CD1c-positive myeloid dendritic cell (primary cell): ENCODE results near the gene RASD2.
A peak's percentile ranks its signal among the peaks of the same experiment; 100 is the strongest.
"Not testable (repeated sequence)": the region's sequence is repeated elsewhere in the genome, so short reads cannot be mapped to it uniquely, and the experiment has no call there.

Experiments used
- DNase-seq: peaks from one replicate; pipeline ENCODE4 v3.0.0-alpha.2; 2016; ENCODE audit errors: extremely low spot score

RASD2 gene, protein sequence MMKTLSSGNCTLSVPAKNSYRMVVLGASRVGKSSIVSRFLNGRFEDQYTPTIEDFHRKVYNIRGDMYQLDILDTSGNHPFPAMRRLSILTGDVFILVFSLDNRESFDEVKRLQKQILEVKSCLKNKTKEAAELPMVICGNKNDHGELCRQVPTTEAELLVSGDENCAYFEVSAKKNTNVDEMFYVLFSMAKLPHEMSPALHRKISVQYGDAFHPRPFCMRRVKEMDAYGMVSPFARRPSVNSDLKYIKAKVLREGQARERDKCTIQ

GRCh38 chr22:35540595-35541253, at the start of gene RASD2:
RASD2 (plus strand) TSS chr22:35540831; CDS start chr22:35546810, 5,979 bp downstream.
- DNase-seq = peak; percentile 59

GRCh38 chr22:35491061-35491907, 49.3 kb upstream of the RASD2 start:
- DNase-seq = not testable (repeated sequence)

DNA sequence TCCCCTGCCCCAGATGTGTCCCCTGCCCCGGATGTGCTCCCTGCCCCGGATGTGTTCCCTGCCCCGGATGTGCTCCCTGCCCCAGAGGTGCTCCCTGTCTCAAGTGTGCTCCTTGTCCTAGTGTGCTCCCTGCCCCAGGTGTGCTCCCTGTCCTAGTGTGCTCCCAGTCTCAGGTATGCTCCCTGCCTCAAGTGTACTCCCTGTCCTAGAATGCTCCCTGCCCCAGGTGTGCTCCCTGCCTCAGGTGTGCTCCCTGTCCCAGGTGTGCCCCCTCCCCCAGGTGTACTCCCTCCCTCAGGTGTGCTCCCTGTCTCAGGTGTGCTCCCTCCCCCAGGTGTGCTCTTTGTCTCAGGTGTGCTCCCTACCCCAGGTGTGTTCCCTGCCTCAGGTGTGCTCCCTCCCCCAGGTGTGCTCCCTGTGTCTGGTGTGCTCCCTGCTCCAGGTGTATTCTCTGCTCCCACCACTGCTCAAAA, 48.7 kb upstream of the RASD2 start:
- no peak for DNase-seq

DNA sequence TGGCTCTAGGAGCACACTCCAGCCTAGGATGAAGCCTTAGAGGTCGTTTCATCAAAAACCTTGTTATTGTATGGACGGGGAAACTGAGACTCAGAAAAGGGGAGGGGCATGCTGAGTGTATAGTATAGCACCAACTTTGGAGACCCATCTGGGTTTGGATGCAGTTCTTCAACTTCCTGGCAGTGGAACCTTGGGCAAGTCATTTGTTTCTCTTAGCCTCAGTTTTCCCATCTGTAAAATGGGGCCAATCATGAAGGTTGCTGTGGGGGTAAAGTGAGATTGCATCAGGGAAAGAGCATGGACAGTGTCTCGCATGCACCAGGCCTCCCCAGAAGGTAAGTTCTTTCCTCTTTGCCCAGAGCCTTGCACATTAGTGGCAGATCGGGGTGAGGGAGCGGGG, 47.6 kb upstream of the RASD2 start:
- DNase-seq = no peak

DNA sequence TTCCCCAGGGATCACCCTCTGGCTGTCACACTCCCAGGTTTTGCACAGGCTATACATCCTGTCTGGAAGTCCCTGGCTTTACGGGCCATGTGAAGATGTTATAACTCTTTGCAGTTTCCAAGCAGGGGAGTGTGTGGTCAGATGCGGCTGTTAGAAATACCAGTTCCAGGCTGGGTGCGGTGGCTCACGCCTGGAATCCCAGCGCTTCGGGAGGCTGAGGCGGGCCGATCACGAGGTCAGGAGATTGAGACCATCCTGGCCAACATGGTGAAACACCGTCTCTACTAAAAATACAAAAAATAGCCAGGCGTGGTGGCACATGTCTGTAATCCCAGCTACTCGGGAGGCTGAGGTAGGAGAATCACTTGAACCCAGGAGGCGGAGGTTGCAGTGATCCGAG, 44.9 kb upstream of the RASD2 start:
- DNase-seq = not testable (repeated sequence)

DNA sequence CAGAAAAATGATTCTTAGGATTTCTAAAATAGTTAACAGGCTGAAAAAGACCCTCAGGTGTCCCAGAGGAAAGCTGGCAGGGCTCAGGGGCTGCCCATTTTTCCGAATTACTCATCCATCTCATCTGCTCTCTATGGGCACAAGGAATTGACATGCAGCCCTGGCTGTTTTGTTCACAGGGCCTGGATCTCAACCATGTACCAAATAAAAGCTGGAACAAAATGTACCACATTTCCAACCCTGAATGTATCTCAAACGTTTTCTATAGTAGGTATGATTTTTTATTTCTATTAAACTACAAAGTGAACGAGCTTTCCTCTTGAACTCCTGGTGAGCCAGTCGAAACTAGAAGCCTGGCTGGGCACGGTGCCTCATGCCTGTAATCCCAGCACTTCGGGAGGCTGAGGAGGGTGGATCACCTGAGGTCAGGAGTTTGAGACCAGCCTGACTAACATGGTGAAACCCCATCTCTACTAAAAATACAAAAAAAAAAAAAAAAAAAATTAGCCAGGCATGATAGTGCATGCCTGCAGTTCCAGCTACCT, 43.8 kb upstream of the RASD2 start:
- no peak for DNase-seq

GRCh38 chr22:35498026-35498800, 42.4 kb upstream of the RASD2 start:
- DNase-seq = no peak

GRCh38 chr22:35502836-35503235, 37.8 kb upstream of the RASD2 start:
- DNase-seq = no peak

DNA sequence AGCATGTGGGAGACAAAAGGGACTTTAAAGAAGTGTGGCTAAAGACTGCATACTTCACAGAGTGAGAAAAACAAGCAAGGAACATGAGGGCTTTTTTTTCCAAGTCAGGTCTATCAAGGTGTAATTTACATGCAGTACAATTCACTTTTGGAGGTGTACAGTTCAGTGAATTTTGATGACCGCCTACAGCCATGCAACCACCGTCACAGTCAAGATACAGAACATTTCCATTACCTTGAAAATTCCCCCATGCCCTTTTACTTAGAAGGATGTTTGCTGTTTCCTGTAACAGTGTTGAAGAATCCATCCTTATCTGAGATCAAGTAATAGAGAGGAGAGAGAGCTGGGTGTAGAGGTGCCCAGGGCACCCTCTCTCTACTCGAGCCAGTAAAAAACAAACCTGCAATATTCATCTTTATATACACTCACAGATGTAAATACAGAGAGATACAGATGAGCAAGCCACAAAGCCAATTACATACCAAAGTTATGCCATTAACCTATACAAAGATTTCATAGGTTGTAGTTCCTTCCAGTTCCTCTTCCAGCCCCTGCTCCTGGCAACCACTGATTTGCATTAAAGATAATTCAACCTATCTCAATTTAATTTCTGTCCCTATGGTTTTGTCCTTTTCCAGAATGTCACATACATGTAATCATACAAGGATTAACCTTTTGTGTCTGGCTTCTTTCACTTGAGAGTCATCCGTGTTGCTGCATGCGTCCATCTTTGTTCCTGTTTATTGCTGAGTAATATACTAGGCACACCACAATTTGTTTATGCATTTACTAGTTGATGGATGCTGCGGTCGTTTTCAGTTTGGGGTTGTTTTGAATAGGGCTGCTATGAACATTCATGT, 35.0 kb upstream of the RASD2 start:
- no peak for DNase-seq

GRCh38 chr22:35506259-35506570, 34.4 kb upstream of the RASD2 start:
- DNase-seq = no peak

- not testable (repeated sequence) for DNase-seq
These were observed 32.8 kb upstream of the RASD2 start for GRCh38 chr22:35507851-35508250.

DNA sequence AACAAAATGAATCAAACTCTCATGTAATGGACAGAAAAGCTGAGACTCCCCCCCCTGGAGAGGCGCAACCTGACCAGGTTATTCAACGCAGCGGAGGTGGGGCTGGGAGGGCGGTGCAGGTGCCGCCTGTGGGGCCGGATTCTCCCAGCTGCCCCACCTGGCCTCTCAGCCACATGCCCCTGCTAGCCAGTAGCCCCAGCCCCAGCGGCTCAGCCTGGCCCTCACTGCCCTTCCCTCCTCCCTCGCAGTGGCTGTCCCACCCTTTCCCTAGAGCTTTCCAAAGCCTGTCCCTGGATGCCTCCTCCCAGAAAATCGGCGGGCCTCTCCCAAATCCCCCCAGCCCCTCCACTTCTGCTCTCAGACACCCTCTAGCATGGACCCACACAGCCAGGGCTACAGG, 31.2 kb upstream of the RASD2 start:
- DNase-seq = no peak

GRCh38 chr22:35509960-35510359, 30.7 kb upstream of the RASD2 start:
- DNase-seq = no peak

GRCh38 chr22:35510481-35510934, 30.1 kb upstream of the RASD2 start:
- no peak for DNase-seq

GRCh38 chr22:35510951-35511350, 29.7 kb upstream of the RASD2 start:
- DNase-seq = no peak

DNA sequence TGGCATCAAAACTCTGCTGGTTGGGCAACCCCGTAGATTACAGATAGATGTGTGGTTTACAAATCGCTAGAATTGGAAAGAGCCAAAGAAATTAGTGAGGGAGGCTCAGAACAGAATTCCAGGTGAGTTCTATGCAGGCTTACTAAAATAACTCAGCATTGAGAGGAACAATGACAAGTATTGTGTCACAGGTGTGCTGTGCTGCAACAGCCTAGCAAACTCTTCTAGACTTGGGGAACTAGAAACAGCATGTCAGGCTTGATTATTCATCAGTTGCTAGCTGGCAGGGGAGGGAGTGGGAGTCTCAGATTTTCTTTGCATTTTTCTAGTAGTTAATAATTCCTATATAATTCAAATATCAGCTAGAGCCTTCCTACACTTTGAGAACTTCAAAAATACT, 26.3 kb upstream of the RASD2 start:
- no peak for DNase-seq

- DNase-seq = not testable (repeated sequence)
These were observed 24.7 kb upstream of the RASD2 start for GRCh38 chr22:35515952-35516351.

- no peak for DNase-seq
These were observed 23.9 kb upstream of the RASD2 start for GRCh38 chr22:35516723-35517122.

GRCh38 chr22:35517207-35517606, 23.4 kb upstream of the RASD2 start:
- DNase-seq = no peak

- no peak for DNase-seq
These were observed 22.7 kb upstream of the RASD2 start for GRCh38 chr22:35517769-35518530.
